Immature natural killer cell (primary cell): Measurements from ENCODE around the gene LMO1. TPM values are rescaled to one million over a fixed set of nuclear protein-coding genes. Genes with fewer than 3 reads are reported as not detected.
A peak's percentile ranks its signal among the peaks of the same experiment; 100 is the strongest.

ENCODE experiments used
- DNase-seq, 3 donors: peaks; one replicate each; pipeline ENCODE4 v3.0.0; 2022; ENCODE audit warnings: mixed read lengths in 1 of 3
- H3K27ac Mint-ChIP-seq, 6 donors: one replicate each; pipeline ENCODE4 v1.8.0; 2020; ENCODE audit warnings: mixed read lengths in 6 of 6, mild to moderate bottlenecking in 5 of 6, inconsistent platforms in 4 of 6, moderate library complexity in 3 of 6
- H3K27me3 Mint-ChIP-seq, 3 donors: one replicate each; pipeline ENCODE4 v1.8.0; 2020 to 2021; ENCODE audit warnings: low read depth in 3 of 3, mild to moderate bottlenecking in 3 of 3, mixed read lengths in 3 of 3, moderate library complexity in 3 of 3, inconsistent platforms in 1 of 3
- H3K36me3 Mint-ChIP-seq, 3 donors: one replicate each; pipeline ENCODE4 v1.8.0; 2020; ENCODE audit warnings: mixed read lengths in 3 of 3, inconsistent platforms in 2 of 3, mild to moderate bottlenecking in 2 of 3
- H3K4me1 Mint-ChIP-seq, 2 donors: one replicate each; pipeline ENCODE4 v1.8.0; 2020; ENCODE audit warnings: inconsistent platforms in 2 of 2, mild to moderate bottlenecking in 2 of 2, mixed read lengths in 2 of 2, moderate library complexity in 1 of 2
- H3K4me3 Mint-ChIP-seq, 5 donors: one replicate each; pipeline ENCODE4 v1.8.0; 2020; ENCODE audit warnings: mild to moderate bottlenecking in 5 of 5, mixed read lengths in 5 of 5, inconsistent platforms in 3 of 5, moderate library complexity in 3 of 5
- H3K9me3 Mint-ChIP-seq, 6 donors: one replicate each; pipeline ENCODE4 v1.8.0; 2020; ENCODE audit warnings: mild to moderate bottlenecking in 6 of 6, mixed read lengths in 6 of 6, inconsistent platforms in 4 of 6, moderate library complexity in 3 of 6
- polyA plus RNA-seq, 3 donors: library from polyadenylated mRNA; unstranded; fragments of 300-500 nt; fragmentation: Illumina TruSeq; gene quantifications; one replicate each; pipeline ENCODE4 v1.2.3, GENCODE V29; 2021

LMO1 gene
- polyA plus RNA-seq, 3 donors from 2014 or later: not detected

GRCh38 chr11:8283100-8283464 is 19.4 kb upstream of the LMO1 start:
- no peak for DNase-seq
- H3K27me3 Mint-ChIP-seq: peaks cover 0 to 1% (median 0%) of the 10 kb centered on the region in 3 donors
- H3K4me3 Mint-ChIP-seq: no peak overlapping the region
- no peaks in the 10 kb centered on the region for H3K9me3 Mint-ChIP-seq
- H3K4me1 Mint-ChIP-seq: no peaks in the 10 kb centered on the region
- no peaks in the 10 kb centered on the region for H3K36me3 Mint-ChIP-seq
- H3K27ac Mint-ChIP-seq: no peak overlapping the region

GRCh38 chr11:8282631-8283030 is 19.0 kb upstream of the LMO1 start:
- no peaks in the 10 kb centered on the region for H3K36me3 Mint-ChIP-seq
- H3K9me3 Mint-ChIP-seq: no peaks in the 10 kb centered on the region
- no peak overlapping the region for H3K4me3 Mint-ChIP-seq
- DNase-seq: no peak
- no peak overlapping the region for H3K27ac Mint-ChIP-seq
- no peaks in the 10 kb centered on the region for H3K4me1 Mint-ChIP-seq
- H3K27me3 Mint-ChIP-seq: peaks cover 0 to 3% (median 0%) of the 10 kb centered on the region in 3 donors

GRCh38 chr11:8281266-8281665 is 17.6 kb upstream of the LMO1 start:
- no peak overlapping the region for H3K4me3 Mint-ChIP-seq
- DNase-seq: no peak
- no peaks in the 10 kb centered on the region for H3K4me1 Mint-ChIP-seq
- H3K36me3 Mint-ChIP-seq: no peaks in the 10 kb centered on the region
- H3K27me3 Mint-ChIP-seq: peaks cover 0 to 6% (median 3%) of the 10 kb centered on the region in 3 donors
- no peak overlapping the region for H3K27ac Mint-ChIP-seq
- no peaks in the 10 kb centered on the region for H3K9me3 Mint-ChIP-seq

- H3K27me3 Mint-ChIP-seq: peaks cover 5 to 7% (median 5%) of the 10 kb centered on the region in 3 donors
- no peak overlapping the region for H3K4me3 Mint-ChIP-seq
- no peak overlapping the region for H3K27ac Mint-ChIP-seq
These were observed 14.0 kb upstream of the LMO1 start for GRCh38 chr11:8277691-8278090.

GRCh38 chr11:8276528-8276927 is 12.8 kb upstream of the LMO1 start:
- no peak overlapping the region for H3K27ac Mint-ChIP-seq
- no peak for DNase-seq
- peaks cover 5 to 12% (median 7%) of the 10 kb centered on the region in 3 donors for H3K27me3 Mint-ChIP-seq
- H3K9me3 Mint-ChIP-seq: no peaks in the 10 kb centered on the region
- no peak overlapping the region for H3K4me3 Mint-ChIP-seq
- H3K36me3 Mint-ChIP-seq: no peaks in the 10 kb centered on the region
- no peaks in the 10 kb centered on the region for H3K4me1 Mint-ChIP-seq

More at GRCh38 chr11:8277691-8278090, 14.0 kb upstream of the LMO1 start:
- DNase-seq: no peak
- Mint-ChIP-seq H3K36me3 (no peaks in the 10 kb centered on the region), H3K9me3 (no peaks in the 10 kb centered on the region), H3K4me1 (no peaks in the 10 kb centered on the region)

- Mint-ChIP-seq H3K27ac (no peak overlapping the region), H3K36me3 (no peaks in the 10 kb centered on the region), H3K9me3 (no peaks in the 10 kb centered on the region), H3K4me3 (no peak overlapping the region), H3K27me3 (peaks cover 10 to 24% (median 11%) of the 10 kb centered on the region in 3 donors), H3K4me1 (peaks cover 0 to 2% of the 10 kb centered on the region in 2 donors)
- no peak for DNase-seq
These were observed 9.6 kb upstream of the LMO1 start for GRCh38 chr11:8273287-8273686.

GRCh38 chr11:8271106-8271886 is 7.6 kb upstream of the LMO1 start:
- H3K27me3 Mint-ChIP-seq: peaks cover 9 to 27% (median 16%) of the 10 kb centered on the region in 3 donors

GRCh38 chr11:8269636-8270035 is 6.0 kb upstream of the LMO1 start:
- H3K9me3 Mint-ChIP-seq: no peaks in the 10 kb centered on the region
- peaks cover 8 to 31% (median 24%) of the 10 kb centered on the region in 3 donors for H3K27me3 Mint-ChIP-seq

More at GRCh38 chr11:8271106-8271886, 7.6 kb upstream of the LMO1 start:
- no peak for DNase-seq
- H3K9me3 Mint-ChIP-seq: no peaks in the 10 kb centered on the region
- H3K4me1 Mint-ChIP-seq: peaks cover 0 to 7% of the 10 kb centered on the region in 2 donors
- no peak overlapping the region for H3K4me3 Mint-ChIP-seq
- H3K36me3 Mint-ChIP-seq: no peaks in the 10 kb centered on the region
- H3K27ac Mint-ChIP-seq: no peak overlapping the region

GRCh38 chr11:8268530-8269400 is 5.1 kb upstream of the LMO1 start:
- Mint-ChIP-seq H3K9me3 (peaks cover 0 to 2% (median 0%) of the 10 kb centered on the region in 6 donors), H3K4me3 (peak overlapping the region in 4 of 5 donors; percentile 29 to 56 (median 44)), H3K27ac (no peak overlapping the region), H3K27me3 (peaks cover 10 to 39% (median 19%) of the 10 kb centered on the region in 3 donors), H3K4me1 (peaks cover 5 to 13% of the 10 kb centered on the region in 2 donors), H3K36me3 (no peaks in the 10 kb centered on the region)
- no peak for DNase-seq

More at GRCh38 chr11:8269636-8270035, 6.0 kb upstream of the LMO1 start:
- no peak overlapping the region for H3K4me3 Mint-ChIP-seq
- no peak overlapping the region for H3K27ac Mint-ChIP-seq
- no peak for DNase-seq
- peaks cover 0 to 7% of the 10 kb centered on the region in 2 donors for H3K4me1 Mint-ChIP-seq
- H3K36me3 Mint-ChIP-seq: no peaks in the 10 kb centered on the region

- Mint-ChIP-seq H3K9me3 (peaks cover 0 to 2% (median 0%) of the 10 kb centered on the region in 6 donors), H3K27ac (no peak overlapping the region), H3K27me3 (peaks cover 11 to 41% (median 19%) of the 10 kb centered on the region in 3 donors), H3K36me3 (no peaks in the 10 kb centered on the region), H3K4me1 (peaks cover 10 to 18% of the 10 kb centered on the region in 2 donors), H3K4me3 (peak overlapping the region in 1 of 5 donors; percentile 21)
- DNase-seq: no peak
These were observed 4.3 kb upstream of the LMO1 start for GRCh38 chr11:8267831-8268529.

- Mint-ChIP-seq H3K27ac (no peak overlapping the region), H3K9me3 (peaks cover 0 to 2% (median 0%) of the 10 kb centered on the region in 6 donors), H3K27me3 (peaks cover 11 to 41% (median 19%) of the 10 kb centered on the region in 3 donors), H3K4me3 (no peak overlapping the region), H3K36me3 (no peaks in the 10 kb centered on the region), H3K4me1 (peaks cover 10 to 18% of the 10 kb centered on the region in 2 donors)
- DNase-seq: no peak
These were observed 3.6 kb upstream of the LMO1 start for GRCh38 chr11:8267280-8267679.

GRCh38 chr11:8266246-8267241 is 2.9 kb upstream of the LMO1 start:
- peaks cover 0 to 2% (median 0%) of the 10 kb centered on the region in 6 donors for H3K9me3 Mint-ChIP-seq
- peaks cover 11 to 40% (median 19%) of the 10 kb centered on the region in 3 donors for H3K27me3 Mint-ChIP-seq

More at GRCh38 chr11:8266246-8267241, 2.9 kb upstream of the LMO1 start:
- H3K27ac Mint-ChIP-seq: no peak overlapping the region
- no peaks in the 10 kb centered on the region for H3K36me3 Mint-ChIP-seq
- DNase-seq: no peak
- H3K4me3 Mint-ChIP-seq: no peak overlapping the region
- H3K4me1 Mint-ChIP-seq: peaks cover 10 to 21% of the 10 kb centered on the region in 2 donors
